Measurements from ENCODE around the gene LSM10. TPM values are rescaled to one million over a fixed set of nuclear protein-coding genes. Genes with fewer than 3 reads are reported as not detected.
A peak's percentile ranks its signal among the peaks of the same experiment; 100 is the strongest.

LSM10 gene
- total RNA-seq, 1 donor from 2014 or later = 44.4 TPM

DNA sequence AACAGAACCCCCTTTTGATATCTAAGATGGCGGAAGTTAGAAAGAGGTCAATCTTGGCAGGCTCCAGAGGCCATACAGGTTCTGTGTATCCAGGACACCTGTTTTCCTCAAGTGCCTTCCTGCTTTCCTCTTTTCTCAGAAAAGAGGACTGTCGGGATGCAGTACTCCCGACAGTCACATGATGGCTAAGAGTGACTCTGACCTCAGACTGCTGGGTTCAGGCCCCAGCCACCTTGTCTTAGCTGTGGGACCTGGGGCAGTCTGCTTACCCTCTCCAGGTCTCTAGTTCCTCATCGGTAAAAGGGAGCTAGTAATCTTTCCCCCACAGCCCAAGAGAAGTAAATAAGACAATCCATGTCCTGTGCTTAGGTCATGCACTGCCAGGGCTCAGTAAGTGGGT is 41.9 kb downstream of the LSM10 start:
- H3K9me3 Mint-ChIP-seq (ENCODE audit: unreplicated experiment) = peaks cover 10% of the 10 kb centered on the region
- H3K27ac Mint-ChIP-seq (ENCODE audit: unreplicated experiment) = no peak overlapping the region
- H3K36me3 Mint-ChIP-seq (ENCODE audit: unreplicated experiment) = no peaks in the 10 kb centered on the region
- no peak for DNase-seq
- TF ChIP-seq, protein P1, sequence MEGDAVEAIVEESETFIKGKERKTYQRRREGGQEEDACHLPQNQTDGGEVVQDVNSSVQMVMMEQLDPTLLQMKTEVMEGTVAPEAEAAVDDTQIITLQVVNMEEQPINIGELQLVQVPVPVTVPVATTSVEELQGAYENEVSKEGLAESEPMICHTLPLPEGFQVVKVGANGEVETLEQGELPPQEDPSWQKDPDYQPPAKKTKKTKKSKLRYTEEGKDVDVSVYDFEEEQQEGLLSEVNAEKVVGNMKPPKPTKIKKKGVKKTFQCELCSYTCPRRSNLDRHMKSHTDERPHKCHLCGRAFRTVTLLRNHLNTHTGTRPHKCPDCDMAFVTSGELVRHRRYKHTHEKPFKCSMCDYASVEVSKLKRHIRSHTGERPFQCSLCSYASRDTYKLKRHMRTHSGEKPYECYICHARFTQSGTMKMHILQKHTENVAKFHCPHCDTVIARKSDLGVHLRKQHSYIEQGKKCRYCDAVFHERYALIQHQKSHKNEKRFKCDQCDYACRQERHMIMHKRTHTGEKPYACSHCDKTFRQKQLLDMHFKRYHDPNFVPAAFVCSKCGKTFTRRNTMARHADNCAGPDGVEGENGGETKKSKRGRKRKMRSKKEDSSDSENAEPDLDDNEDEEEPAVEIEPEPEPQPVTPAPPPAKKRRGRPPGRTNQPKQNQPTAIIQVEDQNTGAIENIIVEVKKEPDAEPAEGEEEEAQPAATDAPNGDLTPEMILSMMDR (IDR thresholded peaks at IDR 0.05; ENCODE audit: partially characterized antibody, unreplicated experiment) = no peak
- H3K4me1 Mint-ChIP-seq (ENCODE audit: low read depth, unreplicated experiment) = peaks cover 40% of the 10 kb centered on the region
- no peak overlapping the region for H3K4me3 Mint-ChIP-seq (ENCODE audit: unreplicated experiment)
- H3K27me3 Mint-ChIP-seq (ENCODE audit: unreplicated experiment) = peaks cover 8% of the 10 kb centered on the region

DNA sequence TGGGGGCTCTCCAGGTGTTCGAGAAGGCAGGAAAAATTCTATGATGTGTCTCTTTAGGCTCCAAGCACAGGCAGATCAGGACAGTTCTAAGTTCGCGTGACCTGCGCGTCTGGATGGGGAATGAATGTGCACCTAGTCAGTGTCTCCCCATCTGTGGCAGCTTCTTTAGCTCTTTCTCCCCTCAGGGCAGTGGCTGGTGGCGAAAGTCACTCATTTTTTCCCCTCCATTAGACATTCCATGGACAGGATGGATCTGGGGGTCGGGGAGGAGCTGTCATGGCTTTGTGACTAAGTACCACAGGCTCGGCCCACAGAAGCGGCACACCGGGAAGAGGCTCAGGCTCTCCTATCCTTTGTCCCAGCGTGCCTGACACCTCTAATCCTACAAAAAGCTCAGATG is 43.2 kb downstream of the LSM10 start:
- no peak for DNase-seq
- Mint-ChIP-seq H3K27me3 (ENCODE audit: unreplicated experiment) (peaks cover 8% of the 10 kb centered on the region), H3K4me3 (ENCODE audit: unreplicated experiment) (peak overlapping the region; percentile 34), H3K4me1 (ENCODE audit: low read depth, unreplicated experiment) (peaks cover 36% of the 10 kb centered on the region), H3K9me3 (ENCODE audit: unreplicated experiment) (peaks cover 9% of the 10 kb centered on the region), H3K27ac (ENCODE audit: unreplicated experiment) (peak overlapping the region; percentile 48), H3K36me3 (ENCODE audit: unreplicated experiment) (no peaks in the 10 kb centered on the region)
- TF ChIP-seq, protein P1 (IDR thresholded peaks at IDR 0.05; ENCODE audit: partially characterized antibody, unreplicated experiment) = no peak

DNA sequence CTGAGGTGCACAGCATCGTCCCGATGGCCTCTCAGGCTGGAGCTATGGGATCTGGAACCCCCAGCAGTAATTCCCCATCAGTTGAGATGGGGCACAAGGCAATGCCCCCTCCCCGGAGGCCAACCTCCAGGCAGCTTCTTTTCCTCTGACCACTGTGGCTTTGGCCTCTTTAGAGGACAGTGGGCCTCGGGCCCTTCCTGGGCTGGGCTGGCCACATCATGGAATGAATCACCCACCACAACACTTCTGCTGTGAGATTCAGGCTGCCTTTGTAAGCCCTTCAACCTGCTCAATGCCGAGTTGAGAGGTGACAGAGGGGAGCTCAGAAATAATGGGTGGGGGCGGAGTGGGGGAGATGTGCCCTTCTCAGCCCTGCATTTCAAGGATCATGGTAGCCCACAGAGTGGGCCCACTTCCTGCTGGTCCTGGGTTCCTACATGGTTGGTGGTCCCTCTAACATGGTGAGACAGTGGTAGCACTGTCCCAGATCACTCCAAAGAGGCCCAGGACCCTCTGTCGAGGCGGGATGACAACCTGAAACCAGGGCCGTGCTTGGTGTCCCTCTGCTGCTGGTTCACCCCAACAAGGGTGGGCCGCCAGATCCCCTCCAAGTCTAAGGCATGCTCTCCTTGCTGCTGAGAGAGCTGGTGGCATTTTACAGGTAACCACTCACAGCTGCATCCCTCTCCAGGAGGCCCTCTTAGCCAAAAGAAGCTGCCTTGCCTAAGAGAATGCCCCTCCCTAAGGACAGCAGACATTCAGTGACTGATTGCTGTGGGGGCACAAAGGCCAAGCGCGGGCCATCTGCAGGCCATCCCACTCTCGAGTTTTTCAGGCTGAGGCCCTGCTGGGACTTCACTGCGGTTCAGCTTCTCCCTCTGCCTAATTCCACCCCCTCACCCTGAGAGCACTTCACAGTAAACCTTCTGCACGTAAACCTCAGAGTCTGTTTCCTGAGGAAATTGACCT is 44.5 kb downstream of the LSM10 start:
- peaks cover 8% of the 10 kb centered on the region for H3K27me3 Mint-ChIP-seq (ENCODE audit: unreplicated experiment)
- peaks cover 10% of the 10 kb centered on the region for H3K9me3 Mint-ChIP-seq (ENCODE audit: unreplicated experiment)
- H3K27ac Mint-ChIP-seq (ENCODE audit: unreplicated experiment) = peak overlapping the region; percentile 96
- TF ChIP-seq, protein P1 (IDR thresholded peaks at IDR 0.05; ENCODE audit: partially characterized antibody, unreplicated experiment) = no peak
- H3K4me3 Mint-ChIP-seq (ENCODE audit: unreplicated experiment) = no peak overlapping the region
- DNase-seq = no peak
- peaks cover 35% of the 10 kb centered on the region for H3K4me1 Mint-ChIP-seq (ENCODE audit: low read depth, unreplicated experiment)
- H3K36me3 Mint-ChIP-seq (ENCODE audit: unreplicated experiment) = no peaks in the 10 kb centered on the region

DNA sequence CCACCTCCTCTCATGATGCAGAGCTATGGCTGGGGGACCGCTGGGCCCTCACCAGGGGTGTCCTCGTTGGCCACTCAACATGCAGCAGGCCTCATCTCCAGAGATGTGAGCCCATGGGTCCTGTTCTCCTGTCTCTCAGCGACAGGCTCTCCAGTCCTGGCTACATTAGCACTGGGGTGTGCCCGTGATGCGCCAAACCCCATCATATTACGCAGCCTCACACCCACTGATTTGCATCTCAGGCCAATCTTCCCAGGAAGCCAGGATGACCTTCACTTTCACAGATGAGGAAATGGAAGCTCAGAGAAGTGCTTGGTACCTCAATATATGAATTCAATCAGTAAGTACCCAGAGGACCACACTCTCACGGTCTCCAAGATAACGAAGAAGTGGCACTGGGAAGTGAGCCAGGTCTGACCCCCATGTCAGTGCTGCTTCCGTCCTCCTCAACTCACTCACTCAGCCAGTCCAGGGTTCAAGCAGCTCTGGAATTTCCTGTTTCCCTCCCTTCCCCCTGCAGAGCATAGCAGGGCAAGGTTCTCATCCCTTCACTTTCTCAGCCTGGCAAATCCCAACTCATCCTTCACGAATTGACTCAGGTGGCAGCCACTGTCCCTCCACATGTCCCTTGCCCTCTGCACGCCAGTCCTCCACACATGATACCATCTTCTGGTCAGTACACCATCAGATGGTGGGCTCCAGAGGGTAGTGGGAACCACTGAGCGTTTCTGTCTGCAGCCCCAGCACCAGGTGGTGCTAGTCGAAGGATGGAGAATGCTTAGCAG is 45.4 kb downstream of the LSM10 start:
- H3K27me3 Mint-ChIP-seq (ENCODE audit: unreplicated experiment) = peaks cover 8% of the 10 kb centered on the region
- H3K9me3 Mint-ChIP-seq (ENCODE audit: unreplicated experiment) = peaks cover 13% of the 10 kb centered on the region
- peaks cover 40% of the 10 kb centered on the region for H3K4me1 Mint-ChIP-seq (ENCODE audit: low read depth, unreplicated experiment)
- H3K4me3 Mint-ChIP-seq (ENCODE audit: unreplicated experiment) = peak overlapping the region; percentile 69
- H3K27ac Mint-ChIP-seq (ENCODE audit: unreplicated experiment) = peak overlapping the region; percentile 96
- no peak for DNase-seq
- TF ChIP-seq, protein P1 (IDR thresholded peaks at IDR 0.05; ENCODE audit: partially characterized antibody, unreplicated experiment) = no peak
- H3K36me3 Mint-ChIP-seq (ENCODE audit: unreplicated experiment) = no peaks in the 10 kb centered on the region
